OCI-M2 (cell line): Measurements from ENCODE around the gene PDIK1L.
A peak's percentile ranks its signal among the peaks of the same experiment; 100 is the strongest.

Experiments
- DNase-seq: peaks from one replicate; lab custom pipeline; 2025; ENCODE audit not compliant: unreplicated experiment; lab: John Stamatoyannopoulos, UW

Gene PDIK1L

GRCh38 chr1:26169198-26169554 lies 57.6 kb downstream of the PDIK1L start:
- DNase-seq: no peak

- DNase-seq: peak; percentile 60
Observed at GRCh38 chr1:26169669-26170471, 58.2 kb downstream of the PDIK1L start, which contains the start of gene ZNF593. Gene ZNF593 (plus strand): TSS chr1:26169908. CDS start chr1:26169984, 76 bp downstream.

GRCh38 chr1:26170472-26170821 lies 58.8 kb downstream of the PDIK1L start:
- DNase-seq: no peak

- no peak for DNase-seq
Observed at GRCh38 chr1:26171084-26172072, 59.8 kb downstream of the PDIK1L start, which contains the start of gene ZNF593OS. Gene ZNF593OS (minus strand): TSS chr1:26171832. CDS start chr1:26171661, 171 bp downstream.
